GM23248 (cell line): ENCODE data around the gene FANCD2OS. TPM values are rescaled to one million over a fixed set of nuclear protein-coding genes. Genes with fewer than 3 reads are reported as not detected.
"Not testable (repeated sequence)": the region's sequence is repeated elsewhere in the genome, so short reads cannot be mapped to it uniquely, and the experiment has no call there.

Experiments used
- DNase-seq: peaks from one replicate; pipeline ENCODE4 v3.0.0-alpha.2; 2015
- H2AFZ ChIP-seq: fragments of 200-600 bp; sonication (generic); 2 replicates; pipeline ENCODE4 v1.6.1; 2016; ENCODE audit warnings: antibody characterized with exemption
- H3F3A ChIP-seq: fragments of 200-600 bp; sonication (generic); 2 replicates; pipeline ENCODE4 v1.6.1; 2016; ENCODE audit warnings: mild to moderate bottlenecking, antibody characterized with exemption, mixed run types; ENCODE audit not compliant: insufficient read depth
- H3K27ac ChIP-seq: fragments of 200-600 bp; sonication (generic); 2 replicates; pipeline ENCODE4 v1.5.1; 2016; ENCODE audit warnings: mild to moderate bottlenecking
- H3K27me3 ChIP-seq: fragments of 200-600 bp; sonication (generic); replicated peaks from 2 replicates; pipeline ENCODE4 v1.6.1; 2016; ENCODE audit warnings: mild to moderate bottlenecking; ENCODE audit not compliant: insufficient read depth
- H3K36me3 ChIP-seq: fragments of 200-600 bp; sonication (generic); 2 replicates; pipeline ENCODE4 v1.6.1; 2016; ENCODE audit warnings: low read depth, mild to moderate bottlenecking
- H3K4me1 ChIP-seq: fragments of 200-600 bp; sonication (generic); 2 replicates; pipeline ENCODE4 v1.6.1; 2016; ENCODE audit warnings: mild to moderate bottlenecking; ENCODE audit not compliant: insufficient read depth
- H3K4me2 ChIP-seq: fragments of 200-600 bp; sonication (generic); one replicate; pipeline ENCODE4 v1.6.1; 2016; ENCODE audit warnings: mild to moderate bottlenecking; ENCODE audit not compliant: unreplicated experiment
- H3K4me3 ChIP-seq: fragments of 200-600 bp; sonication (generic); 2 replicates; pipeline ENCODE4 v1.5.1; 2016; ENCODE audit warnings: mild to moderate bottlenecking
- H3K79me2 ChIP-seq: fragments of 200-600 bp; sonication (generic); 2 replicates; pipeline ENCODE4 v1.6.1; 2016; ENCODE audit warnings: mild to moderate bottlenecking; ENCODE audit not compliant: insufficient read depth
- H3K9ac ChIP-seq: fragments of 200-600 bp; sonication (generic); 2 replicates; pipeline ENCODE4 v1.6.1; 2016; ENCODE audit warnings: mild to moderate bottlenecking
- H3K9me2 ChIP-seq: fragments of 200-600 bp; sonication (generic); 2 replicates; pipeline ENCODE4 v1.6.1; 2016; ENCODE audit warnings: mixed run types, mild to moderate bottlenecking, moderate library complexity; ENCODE audit not compliant: insufficient read depth
- H3K9me3 ChIP-seq: fragments of 200-600 bp; sonication (generic); one replicate; pipeline ENCODE4 v1.6.1; 2017; ENCODE audit warnings: low read depth
- H4K20me1 ChIP-seq: fragments of 200-600 bp; sonication (generic); 2 replicates; pipeline ENCODE4 v1.6.0; 2016; ENCODE audit not compliant: insufficient read depth
- EZH2 ChIP-seq: fragments of 200-600 bp; sonication (generic); IDR thresholded peaks from 2 replicates; pipeline ENCODE4 v1.6.1; 2018; ENCODE audit warnings: antibody characterized with exemption, mild to moderate bottlenecking; ENCODE audit not compliant: insufficient read depth, poor library complexity, severe bottlenecking
- EZH2phosphoT487 ChIP-seq: fragments of 200-600 bp; sonication (generic); IDR thresholded peaks from 2 replicates; pipeline ENCODE4 v1.6.1; 2018; ENCODE audit warnings: antibody characterized with exemption, moderate library complexity, mild to moderate bottlenecking, low read depth; ENCODE audit not compliant: insufficient read depth
- WGBS, 2 experiments: methylation state at CpG; one replicate each; pipeline ENCODE4 v1.1.6; 2015 to 2017; ENCODE audit warnings: low lambda C conversion rate in 2 of 2, low coverage in 1 of 2; ENCODE audit errors: missing lambda C conversion rate in 2 of 2; 5-methylcytosine and 5-hydroxymethylcytosine counted together
- in situ Hi-C: fragments of 300-500 bp; cut with MboI; formaldehyde crosslinking; loops from 2 replicates; pipeline ENCODE4 v1.15.0; 2020
- polyA plus RNA-seq: library from polyadenylated mRNA; unstranded; fragments of >200 nt; fragmentation: Nextera tagmentation; extraction: Ambion mirVana; gene quantifications from 2 replicates; pipeline ENCODE4 v1.2.1, GENCODE V29; 2016
- total RNA-seq: library from RNA; depleted of rRNA; stranded (reverse); fragments of >200 nt; shearing (Covaris generic); gene quantifications from 2 replicates; pipeline ENCODE4 v1.2.3, GENCODE V29; 2014

Gene FANCD2OS
- total and polyA plus RNA-seq, 2 experiments from 2014 or later: not detected

- Histone ChIP-seq H4K20me1 (no peaks in the 10 kb centered on the region), H3K9me2 (no peaks in the 10 kb centered on the region), H3K4me2 (peak overlapping the region; percentile 67), H3K79me2 (peaks cover 60% of the 10 kb centered on the region), H3K9me3 (no peaks in the 10 kb centered on the region), H3K4me3 (peak overlapping the region; percentile 74), H2AFZ (no peak overlapping the region), H3K9ac (peak overlapping the region; percentile 88), H3F3A (no peaks in the 10 kb centered on the region), H3K27me3 (no peaks in the 10 kb centered on the region), H3K27ac (peak overlapping the region; percentile 77; the same call in 1 of the 2 replicates), H3K4me1 (peaks cover 18% of the 10 kb centered on the region), H3K36me3 (no peaks in the 10 kb centered on the region)
- 73 to 76% methylated on average over 28 to 29 of the region's 29 CpGs for WGBS, 2 experiments
- peak; percentile 37 for DNase-seq
- no peak for TF ChIP-seq EZH2
- no peak for TF ChIP-seq EZH2phosphoT487
- in situ Hi-C loops: no loop called here
Observed at GRCh38 chr3:10142707-10143560, 34.9 kb upstream of the FANCD2OS start.

- Histone ChIP-seq H2AFZ (peak overlapping the region; percentile 90), H3F3A (no peaks in the 10 kb centered on the region), H3K79me2 (peaks cover 41% of the 10 kb centered on the region), H3K4me1 (peaks cover 18% of the 10 kb centered on the region), H3K4me2 (peak overlapping the region; percentile 60), H4K20me1 (no peaks in the 10 kb centered on the region), H3K36me3 (no peaks in the 10 kb centered on the region), H3K9ac (peak overlapping the region; percentile 88), H3K9me3 (no peaks in the 10 kb centered on the region), H3K27me3 (no peaks in the 10 kb centered on the region), H3K27ac (peak overlapping the region; percentile 77), H3K4me3 (peak overlapping the region; percentile 74), H3K9me2 (no peaks in the 10 kb centered on the region)
- in situ Hi-C loops: no loop called here
- TF ChIP-seq EZH2 (no peak), EZH2phosphoT487 (no peak)
- DNase-seq: no peak
- 75 to 77% methylated on average over 23 of the region's 23 CpGs for WGBS, 2 experiments
Observed at GRCh38 chr3:10140996-10141546, 33.0 kb upstream of the FANCD2OS start.

- DNase-seq: no peak
- Histone ChIP-seq H3K9me3 (no peaks in the 10 kb centered on the region), H3K4me3 (no peak overlapping the region), H3K4me2 (no peak overlapping the region), H3F3A (0 out of 2 replicates have a peak, but pooled peaks cover 1% of the 10 kb centered on the region), H3K27me3 (no peaks in the 10 kb centered on the region), H3K9me2 (no peaks in the 10 kb centered on the region), H3K4me1 (no peaks in the 10 kb centered on the region), H3K36me3 (no peaks in the 10 kb centered on the region), H2AFZ (no peak overlapping the region), H3K9ac (no peak overlapping the region), H4K20me1 (no peaks in the 10 kb centered on the region), H3K79me2 (0 out of 2 replicates have a peak, but pooled peaks cover 2% of the 10 kb centered on the region), H3K27ac (no peak overlapping the region)
- WGBS, 2 experiments: 81 to 93% methylated on average over 3 to 4 of the region's 4 CpGs
- in situ Hi-C loops: no loop called here
- TF ChIP-seq EZH2 (no peak), EZH2phosphoT487 (no peak)
Observed at GRCh38 chr3:10137178-10137577, 29.1 kb upstream of the FANCD2OS start.

- no peaks in the 10 kb centered on the region for H4K20me1 ChIP-seq
- no peak for TF ChIP-seq EZH2phosphoT487
- no peak for TF ChIP-seq EZH2
Observed at GRCh38 chr3:10136426-10137005, 28.5 kb upstream of the FANCD2OS start.

GRCh38 chr3:10135872-10136271 lies 27.8 kb upstream of the FANCD2OS start:
- H3K36me3 ChIP-seq, H3K27ac ChIP-seq, H3K9me2 ChIP-seq, H3K4me3 ChIP-seq, in situ Hi-C loops, H3K4me2 ChIP-seq, H3F3A ChIP-seq, DNase-seq, H3K4me1 ChIP-seq, H4K20me1 ChIP-seq, H2AFZ ChIP-seq, H3K27me3 ChIP-seq, H3K9ac ChIP-seq, H3K9me3 ChIP-seq, H3K79me2 ChIP-seq: not testable (repeated sequence)
- WGBS, 2 experiments: 92 to 95% methylated on average over 9 of the region's 9 CpGs

More at GRCh38 chr3:10136426-10137005, 28.5 kb upstream of the FANCD2OS start:
- no peak overlapping the region for H3K4me2 ChIP-seq
- H3K36me3 ChIP-seq: no peaks in the 10 kb centered on the region
- H2AFZ ChIP-seq: no peak overlapping the region
- H3K9me3 ChIP-seq: no peaks in the 10 kb centered on the region
- H3K4me3 ChIP-seq: no peak overlapping the region
- H3K27me3 ChIP-seq: no peaks in the 10 kb centered on the region
- H3K4me1 ChIP-seq: no peaks in the 10 kb centered on the region
- WGBS, 2 experiments: 90 to 91% methylated on average over 21 to 25 of the region's 25 CpGs
- no peak for DNase-seq
- H3F3A ChIP-seq: 0 out of 2 replicates have a peak, but pooled peaks cover 5% of the 10 kb centered on the region
- H3K27ac ChIP-seq: no peak overlapping the region
- H3K9ac ChIP-seq: no peak overlapping the region
- H3K79me2 ChIP-seq: no peaks in the 10 kb centered on the region
- in situ Hi-C loops: no loop called here
- H3K9me2 ChIP-seq: no peaks in the 10 kb centered on the region
